Uterine smooth muscle cell (primary cell): ENCODE data around the gene ST8SIA5. TPM values are rescaled to one million over a fixed set of nuclear protein-coding genes. Genes with fewer than 3 reads are reported as not detected.

Experiments
- total RNA-seq: library from RNA; depleted of rRNA; stranded (reverse); fragments of >200 nt; gene quantifications from 2 replicates; pipeline ENCODE4 v1.2.3, GENCODE V29; 2014

The ST8SIA5 gene, protein sequence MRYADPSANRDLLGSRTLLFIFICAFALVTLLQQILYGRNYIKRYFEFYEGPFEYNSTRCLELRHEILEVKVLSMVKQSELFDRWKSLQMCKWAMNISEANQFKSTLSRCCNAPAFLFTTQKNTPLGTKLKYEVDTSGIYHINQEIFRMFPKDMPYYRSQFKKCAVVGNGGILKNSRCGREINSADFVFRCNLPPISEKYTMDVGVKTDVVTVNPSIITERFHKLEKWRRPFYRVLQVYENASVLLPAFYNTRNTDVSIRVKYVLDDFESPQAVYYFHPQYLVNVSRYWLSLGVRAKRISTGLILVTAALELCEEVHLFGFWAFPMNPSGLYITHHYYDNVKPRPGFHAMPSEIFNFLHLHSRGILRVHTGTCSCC
- total RNA-seq = under 0.01 and 0.12 TPM in 2 replicates

GRCh38 chr18:46756559-46757201 is at the start of gene ST8SIA5:
TSS of gene ST8SIA5 (minus strand) at chr18:46757053. CDS start at chr18:46756508, 545 bp downstream.

GRCh38 chr18:46657115-46657955 is 99.5 kb downstream of the ST8SIA5 start, which contains the start of gene LOXHD1:
TSS of gene LOXHD1 (minus strand) at chr18:46657220. CDS start at chr18:46657033, 187 bp downstream.

Other genes starting within 250 kb of the ST8SIA5 start
- not detected in 2 replicates for gene LOXHD1, start 99.8 kb downstream of the ST8SIA5 start, total RNA-seq
- gene PIAS2, start 160.5 kb upstream of the ST8SIA5 start, total RNA-seq = 21.2 and 26.9 TPM in 2 replicates
- 1.9 and 3.1 TPM in 2 replicates for gene KATNAL2, start 160.5 kb upstream of the ST8SIA5 start, total RNA-seq